HepG2 (cell line): ENCODE results near the gene SCYGR5. TPM values are rescaled to one million over a fixed set of nuclear protein-coding genes. Genes with fewer than 3 reads are reported as not detected.
"Not testable (repeated sequence)": the region's sequence is repeated elsewhere in the genome, so short reads cannot be mapped to it uniquely, and the experiment has no call there.

Experiments used
- ATAC-seq: fragments of 200-7000 bp; cut with Tn5 transposase; 3 replicates; pipeline ENCODE4 v1.9.1; 2020; ENCODE audit warnings: mild to moderate bottlenecking, moderate library complexity
- BruUV-seq: library from RNA; stranded (reverse); fragments of 400-500 nt; replicated peaks from 2 replicates; lab custom pipeline; 2021; lab: Mats Ljungman, UMichigan
- CTCF ChIA-PET: fragments of 300-600 bp; formaldehyde crosslinking; extraction: SDS; loops from one replicate; lab custom pipeline; 2021; ENCODE audit warnings: low total read pairs, inconsistent platforms, low intra/inter-chr PET ratio; lab: Yijun Ruan, JAX
- POLR2A ChIA-PET: fragments of 350-600 bp; sonication (Branson Sonifier 250); formaldehyde crosslinking; loops from one replicate; lab custom pipeline; 2020; ENCODE audit warnings: antibody characterized with exemption, inconsistent platforms; lab: Yijun Ruan, JAX
- DNase-seq: peaks from one replicate; pipeline ENCODE4 v3.0.0-alpha.2; 2015; ENCODE audit warnings: low spot score
- FAIRE-seq: peaks from 3 replicates; lab custom pipeline; 2011; peaks lifted over from hg19 to GRCh38; lab: Jason Lieb, UNC
- H2AFZ ChIP-seq: one replicate; pipeline ENCODE4 v1.6.1; 2011; ENCODE audit warnings: low read length, inconsistent platforms
- H3K27ac ChIP-seq: fragments of 300-600 bp; 3 replicates; pipeline ENCODE4 v1.8.0; 2011; ENCODE audit warnings: mixed run types, mild to moderate bottlenecking, mixed read lengths, low read length, inconsistent platforms; ENCODE audit not compliant: insufficient read depth; ENCODE audit errors: extremely low read length
- H3K27me3 ChIP-seq, 2 experiments: fragments of 200-600 bp in 1 of 2; 2 replicates in 1 of 2; 3 replicates in 1 of 2; pipeline versions ENCODE4 v1.6.0 to v1.8.0; 2011; ENCODE audit warnings: low read length in 2 of 2, mild to moderate bottlenecking in 2 of 2, moderate library complexity in 2 of 2, inconsistent platforms in 1 of 2; ENCODE audit not compliant: insufficient read depth in 2 of 2, control insufficient read depth in 1 of 2
- H3K36me3 ChIP-seq, 2 experiments: fragments of 200-600 bp in 1 of 2; replicated peaks in 1 of 2; 2 replicates in 1 of 2; 3 replicates in 1 of 2; pipeline versions ENCODE4 v1.5.1 to v1.8.0; 2011; ENCODE audit warnings: low read length in 2 of 2, inconsistent platforms in 1 of 2; ENCODE audit not compliant: insufficient read depth in 2 of 2, control insufficient read depth in 1 of 2
- H3K4me1 ChIP-seq: 2 replicates; pipeline ENCODE4 v1.5.1; 2012; ENCODE audit warnings: low read length, inconsistent platforms; ENCODE audit not compliant: insufficient read depth
- H3K4me2 ChIP-seq: 2 replicates; pipeline ENCODE4 v1.6.0; 2011; ENCODE audit warnings: low read depth, low read length, inconsistent platforms
- H3K4me3 ChIP-seq, 3 experiments: fragments of 200-600 bp in 1 of 3; sonication (generic), shearing (Covaris generic) in 1 of 3; replicated peaks in 1 of 3; 2 replicates each; pipeline ENCODE4 v1.5.1; 2011 to 2016; ENCODE audit warnings: low read length in 3 of 3, inconsistent platforms in 2 of 3, low read depth in 2 of 3, mild to moderate bottlenecking in 2 of 3, control low read depth in 1 of 3, mixed read lengths in 1 of 3; ENCODE audit not compliant: insufficient read depth in 1 of 3
- H3K79me2 ChIP-seq: one replicate; pipeline ENCODE4 v1.6.1; 2011; ENCODE audit warnings: low read length, inconsistent platforms; ENCODE audit not compliant: insufficient read depth
- H3K9ac ChIP-seq: 2 replicates; pipeline ENCODE4 v1.6.0; 2011; ENCODE audit warnings: mild to moderate bottlenecking, low read depth, low read length, inconsistent platforms; ENCODE audit not compliant: insufficient read depth
- H3K9me3 ChIP-seq: 2 replicates; pipeline ENCODE4 v1.5.1; 2012; ENCODE audit warnings: mild to moderate bottlenecking, low read length
- H4K20me1 ChIP-seq: 2 replicates; pipeline ENCODE4 v1.6.0; 2011; ENCODE audit warnings: inconsistent platforms, mild to moderate bottlenecking, low read length, moderate library complexity; ENCODE audit not compliant: insufficient read depth
- ELF4 ChIP-seq: sonication (generic); formaldehyde crosslinking; IDR thresholded peaks from 2 replicates; pipeline ENCODE4 v1.5.0; 2020; ENCODE audit warnings: missing genetic modification reagents, mild to moderate bottlenecking, moderate library complexity, borderline replicate concordance
- HNRNPH1 ChIP-seq: fragments of 200-400 bp; formaldehyde crosslinking; optimal IDR thresholded peaks from 2 replicates; pipeline ENCODE3; 2017; ENCODE audit warnings: mild to moderate bottlenecking, low read depth, low read length
- MAFF ChIP-seq: IDR thresholded peaks from 2 replicates; pipeline ENCODE4 v1.6.1; 2011; ENCODE audit warnings: low read depth, low read length, improper control_type of control experiment
- MAFK ChIP-seq, 2 experiments: IDR thresholded peaks in 1 of 2; conservative IDR thresholded peaks in 1 of 2; 2 replicates each; pipeline ENCODE4 v1.6.1; 2011; ENCODE audit warnings: improper control_type of control experiment in 2 of 2, low read length in 2 of 2
- MEF2D ChIP-seq: sonication (generic); formaldehyde crosslinking; IDR thresholded peaks from 2 replicates; pipeline ENCODE4 v1.5.1; 2020; ENCODE audit warnings: mild to moderate bottlenecking, missing genetic modification reagents
- NRL ChIP-seq: sonication (generic); formaldehyde crosslinking; IDR thresholded peaks from 2 replicates; pipeline ENCODE4 v1.5.0; 2020; ENCODE audit warnings: missing genetic modification reagents, mild to moderate bottlenecking, moderate library complexity, borderline replicate concordance
- REST ChIP-seq, 2 experiments: IDR thresholded peaks; 2 replicates each; pipeline ENCODE4 v1.6.1; 2011 to 2012; ENCODE audit warnings: low read length in 2 of 2, borderline replicate concordance in 1 of 2, low read depth in 1 of 2, mild to moderate bottlenecking in 1 of 2, moderate library complexity in 1 of 2
- THYN1 ChIP-seq: sonication (generic); formaldehyde crosslinking; IDR thresholded peaks from 2 replicates; pipeline ENCODE4 v1.8.1; 2023; ENCODE audit warnings: low read depth, mild to moderate bottlenecking, moderate library complexity, missing genetic modification reagents, borderline replicate concordance
- ZFP36L1 ChIP-seq: sonication (generic); formaldehyde crosslinking; IDR thresholded peaks from 2 replicates; pipeline ENCODE4 v1.8.0; 2022; ENCODE audit warnings: mild to moderate bottlenecking, missing genetic modification reagents, moderate library complexity
- ZFY ChIP-seq: sonication (generic); formaldehyde crosslinking; IDR thresholded peaks from 2 replicates; pipeline ENCODE4 v1.4.0; 2020; ENCODE audit warnings: missing genetic modification reagents
- ZKSCAN8 ChIP-seq: IDR thresholded peaks from 2 replicates; pipeline ENCODE4 v1.6.1; 2016; ENCODE audit warnings: borderline replicate concordance, missing genetic modification reagents, missing compliant biosample characterization
- ZNF556 ChIP-seq: sonication (generic); formaldehyde crosslinking; IDR thresholded peaks from 2 replicates; pipeline ENCODE4 v1.4.0; 2020; ENCODE audit warnings: mild to moderate bottlenecking, missing genetic modification reagents, borderline replicate concordance
- ZNF678 ChIP-seq: sonication (generic); formaldehyde crosslinking; IDR thresholded peaks from 2 replicates; pipeline ENCODE4 v1.4.0; 2020; ENCODE audit warnings: mild to moderate bottlenecking, missing genetic modification reagents
- WGBS: methylation state at CpG from one replicate; pipeline ENCODE4 v1.1.6; 2017; ENCODE audit warnings: low lambda C conversion rate; 5-methylcytosine and 5-hydroxymethylcytosine counted together
- in situ Hi-C: cut with HindIII; loops from 2 replicates; pipeline ENCODE4 v1.10.0; 2017; ENCODE audit warnings: low pct_unique_long_range_greater_than_20kb; ENCODE audit not compliant: extremely low pct_ligation_motif_present
- intact Hi-C: fragments of 100-400 bp; cut with micrococcal nuclease; formaldehyde crosslinking; loops from one replicate; pipeline ENCODE4 v1.10.0; 2022; ENCODE audit not compliant: unreplicated experiment
- polyA plus RNA-seq, 8 experiments: library from polyadenylated mRNA; depleted of rRNA in 3 of 8; stranded (reverse) in 7 of 8; unstranded in 1 of 8; fragments of >200 nt; fragmentation: Illumina TruSeq in 4 of 8; extraction: Trizol in 4 of 8; gene quantifications; 2 replicates each; pipeline versions ENCODE4 v1.2.1 to v1.2.3, GENCODE V29; 2011 to 2016; ENCODE audit warnings: low read depth in 4 of 8, missing spikeins in 1 of 8, mixed read lengths in 1 of 8; ENCODE audit not compliant: insufficient read depth in 1 of 8
- total RNA-seq, 5 experiments: library from RNA; depleted of rRNA; stranded (reverse); fragments of >200 nt; fragmentation: Illumina TruSeq; extraction: Trizol; gene quantifications; 2 replicates each; pipeline ENCODE4 v1.2.3, GENCODE V29; 2016; ENCODE audit warnings: low read depth in 1 of 5

SCYGR5 gene
- total and polyA plus RNA-seq, 2 of the 13 experiments (the other 11 are each of a cell fraction or from before 2014, with no cell fraction given): not detected

GRCh38 chr2:227671170-227671905, 4.7 kb downstream of the SCYGR5 start:
- no TSS peak for BruUV-seq
- intact Hi-C loops (no loop called here), in situ Hi-C loops (no loop called here)
- peaks cover 5% of the 10 kb centered on the region; the same call in 1 of the 2 replicates for H3K4me1 ChIP-seq
- no peak for TF ChIP-seq ZNF556
- no peak for TF ChIP-seq HNRNPH1
- TF ChIP-seq MAFF: peak; percentile 33; the same call in 1 of the 2 replicates
- no peak for TF ChIP-seq NRL (CRISPR knock-in tag)
- peak; percentile 9 to 67; a peak in 2 of 4 replicates for TF ChIP-seq MAFK (conservative IDR thresholded peaks at IDR 0.05 in 1 of 2, IDR thresholded peaks at IDR 0.05 in 1 of 2; ENCODE audit: low read length in 2 of 2)
- no peak for TF ChIP-seq THYN1 (CRISPR knock-in tag)
- TF ChIP-seq ZKSCAN8 (CRISPR knock-in tag): no peak
- no peak for TF ChIP-seq ZFP36L1
- no peak for TF ChIP-seq ZNF678 (CRISPR knock-in tag)
- TF ChIP-seq REST (IDR thresholded peaks at IDR 0.05; ENCODE audit: borderline replicate concordance in 1 of 2, low read depth in 1 of 2, low read length in 2 of 2): no peak
- TF ChIP-seq ELF4 (CRISPR knock-in tag): no peak
- no peak for TF ChIP-seq ZFY (CRISPR knock-in tag)
- no peak for TF ChIP-seq MEF2D
- H3K27me3 ChIP-seq: no peaks in the 10 kb centered on the region
- POLR2A ChIA-PET: no interaction called here
- H3K27ac ChIP-seq: no peak overlapping the region
- ATAC-seq: no peak
- H3K79me2 ChIP-seq: no peaks in the 10 kb centered on the region
- no peaks in the 10 kb centered on the region for H3K36me3 ChIP-seq
- H3K4me2 ChIP-seq: no peak overlapping the region
- H3K4me3 ChIP-seq: no peak overlapping the region
- H4K20me1 ChIP-seq: no peaks in the 10 kb centered on the region
- FAIRE-seq: no peak
- no peak overlapping the region for H3K9ac ChIP-seq
- H2AFZ ChIP-seq: no peak overlapping the region
- 8% methylated on average over 3 of the region's 3 CpGs for WGBS
- CTCF ChIA-PET: no interaction called here
- no peaks in the 10 kb centered on the region for H3K9me3 ChIP-seq
- no peak for DNase-seq

GRCh38 chr2:227673620-227674019, 7.0 kb downstream of the SCYGR5 start:
- BruUV-seq, CTCF ChIA-PET, H3K27me3 ChIP-seq, H3K4me2 ChIP-seq, POLR2A ChIA-PET, H3K27ac ChIP-seq, H4K20me1 ChIP-seq, FAIRE-seq, H3K4me3 ChIP-seq, H3K9me3 ChIP-seq, DNase-seq, in situ Hi-C loops, H3K79me2 ChIP-seq, ATAC-seq, H3K9ac ChIP-seq, intact Hi-C loops, H2AFZ ChIP-seq, H3K36me3 ChIP-seq, H3K4me1 ChIP-seq: not testable (repeated sequence)
- 27% methylated on average over 5 of the region's 5 CpGs for WGBS
